ENCODE data around the gene KREMEN1. TPM values are rescaled to one million over a fixed set of nuclear protein-coding genes. Genes with fewer than 3 reads are reported as not detected.

The KREMEN1 gene
- total and polyA plus RNA-seq, 9 of the 15 experiments (the other 6 are each of a cell fraction or from before 2014, with no cell fraction given): 0.69 to 11.5 (median 4.3) TPM

DNA sequence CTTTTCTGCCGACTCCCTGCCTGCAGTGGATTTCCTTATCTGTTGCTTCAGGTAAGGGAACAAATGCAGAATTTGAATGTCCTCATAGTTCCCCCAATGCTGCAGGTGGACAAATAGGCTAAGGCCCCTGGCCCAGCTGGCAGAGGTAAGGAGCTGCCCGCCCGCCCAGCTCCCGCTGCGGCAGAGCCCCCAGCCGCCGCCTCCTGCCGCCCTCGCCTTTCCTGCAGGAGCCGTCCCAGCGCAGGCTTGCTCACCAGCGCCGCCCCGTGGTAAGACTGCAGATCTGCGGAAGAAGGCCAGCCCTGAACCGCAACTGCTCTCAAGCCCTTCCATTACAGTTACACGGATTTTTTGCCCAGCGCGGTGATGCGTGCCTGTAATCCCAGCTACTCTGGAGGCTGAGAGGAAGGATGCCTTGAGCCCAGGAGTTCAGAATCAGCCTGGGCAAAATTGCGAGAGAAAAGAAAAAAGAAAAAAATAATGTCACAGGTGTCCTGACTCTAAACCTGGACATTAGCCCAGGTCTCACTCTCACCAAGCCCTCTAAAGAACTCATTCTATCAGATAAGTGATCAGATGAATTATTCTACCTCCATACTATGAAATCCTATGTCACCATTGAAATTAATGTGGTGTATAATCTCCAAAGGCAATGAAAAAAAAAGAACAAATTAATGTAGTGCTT, 81.7 kb downstream of the KREMEN1 start (continued):
- TF ChIP-seq, protein P1, sequence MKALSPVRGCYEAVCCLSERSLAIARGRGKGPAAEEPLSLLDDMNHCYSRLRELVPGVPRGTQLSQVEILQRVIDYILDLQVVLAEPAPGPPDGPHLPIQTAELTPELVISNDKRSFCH (CRISPR knock-in tag; IDR thresholded peaks at IDR 0.05): no peak
- TF ChIP-seq, protein P1 (tag; IDR thresholded peaks at IDR 0.05): peak; percentile 32; the same call in 1 of the 2 replicates
- peak; percentile 36 for TF ChIP-seq EGR1 (conservative IDR thresholded peaks at IDR 0.05)
- no peak for TF ChIP-seq SRSF3 (IDR thresholded peaks at IDR 0.05; ENCODE audit: insufficient read depth, low read length)
- 0 out of 2 replicates have a peak, but pooled peaks have one; percentile 27 for TF ChIP-seq XRCC5 (IDR thresholded peaks at IDR 0.05; ENCODE audit: low read depth, low read length)
- 0 out of 2 replicates have a peak, but pooled peaks have one; percentile 35 for TF ChIP-seq ZFX (CRISPR knock-in tag; IDR thresholded peaks at IDR 0.05)
- TF ChIP-seq PTTG1 (tag; IDR thresholded peaks at IDR 0.05; ENCODE audit: low read depth): no peak
- TF ChIP-seq LCOR (CRISPR knock-in tag; IDR thresholded peaks at IDR 0.05): no peak
- peak; percentile 71 to 81 for TF ChIP-seq RAD21 (CRISPR knock-in tag; conservative IDR thresholded peaks at IDR 0.05 in 1 of 2, IDR thresholded peaks at IDR 0.05 in 1 of 2)
- no peak for TF ChIP-seq POLR2B (IDR thresholded peaks at IDR 0.05; ENCODE audit: low read depth, partially characterized antibody)
- no peak for TF ChIP-seq ZNF239 (CRISPR knock-in tag; IDR thresholded peaks at IDR 0.05)
- TF ChIP-seq, protein P2, sequence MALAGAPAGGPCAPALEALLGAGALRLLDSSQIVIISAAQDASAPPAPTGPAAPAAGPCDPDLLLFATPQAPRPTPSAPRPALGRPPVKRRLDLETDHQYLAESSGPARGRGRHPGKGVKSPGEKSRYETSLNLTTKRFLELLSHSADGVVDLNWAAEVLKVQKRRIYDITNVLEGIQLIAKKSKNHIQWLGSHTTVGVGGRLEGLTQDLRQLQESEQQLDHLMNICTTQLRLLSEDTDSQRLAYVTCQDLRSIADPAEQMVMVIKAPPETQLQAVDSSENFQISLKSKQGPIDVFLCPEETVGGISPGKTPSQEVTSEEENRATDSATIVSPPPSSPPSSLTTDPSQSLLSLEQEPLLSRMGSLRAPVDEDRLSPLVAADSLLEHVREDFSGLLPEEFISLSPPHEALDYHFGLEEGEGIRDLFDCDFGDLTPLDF (CRISPR knock-in tag; IDR thresholded peaks at IDR 0.05): no peak
- TF ChIP-seq ZFP30 (CRISPR knock-in tag; IDR thresholded peaks at IDR 0.05; ENCODE audit: borderline replicate concordance): no peak
- TF ChIP-seq ZNF140 (CRISPR knock-in tag; IDR thresholded peaks at IDR 0.05): no peak
- TF ChIP-seq, protein P3, sequence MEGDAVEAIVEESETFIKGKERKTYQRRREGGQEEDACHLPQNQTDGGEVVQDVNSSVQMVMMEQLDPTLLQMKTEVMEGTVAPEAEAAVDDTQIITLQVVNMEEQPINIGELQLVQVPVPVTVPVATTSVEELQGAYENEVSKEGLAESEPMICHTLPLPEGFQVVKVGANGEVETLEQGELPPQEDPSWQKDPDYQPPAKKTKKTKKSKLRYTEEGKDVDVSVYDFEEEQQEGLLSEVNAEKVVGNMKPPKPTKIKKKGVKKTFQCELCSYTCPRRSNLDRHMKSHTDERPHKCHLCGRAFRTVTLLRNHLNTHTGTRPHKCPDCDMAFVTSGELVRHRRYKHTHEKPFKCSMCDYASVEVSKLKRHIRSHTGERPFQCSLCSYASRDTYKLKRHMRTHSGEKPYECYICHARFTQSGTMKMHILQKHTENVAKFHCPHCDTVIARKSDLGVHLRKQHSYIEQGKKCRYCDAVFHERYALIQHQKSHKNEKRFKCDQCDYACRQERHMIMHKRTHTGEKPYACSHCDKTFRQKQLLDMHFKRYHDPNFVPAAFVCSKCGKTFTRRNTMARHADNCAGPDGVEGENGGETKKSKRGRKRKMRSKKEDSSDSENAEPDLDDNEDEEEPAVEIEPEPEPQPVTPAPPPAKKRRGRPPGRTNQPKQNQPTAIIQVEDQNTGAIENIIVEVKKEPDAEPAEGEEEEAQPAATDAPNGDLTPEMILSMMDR (IDR thresholded peaks at IDR 0.05 in 2 of 3, conservative IDR thresholded peaks at IDR 0.05 in 1 of 3; ENCODE audit: insufficient read depth in 2 of 3, low read depth in 1 of 3, low read length in 3 of 3): peak; percentile 87 to 93 (median 88)
- peak; percentile 76; the same call in 1 of the 2 replicates for TF ChIP-seq ZBTB7A (IDR thresholded peaks at IDR 0.05; ENCODE audit: borderline replicate concordance, control insufficient read depth, low read depth, low read length)
- no peak for TF ChIP-seq ZBTB8A (IDR thresholded peaks at IDR 0.05; ENCODE audit: partially characterized antibody)
- no peak for TF ChIP-seq DNMT1 (IDR thresholded peaks at IDR 0.05)
- TF ChIP-seq NRF1 (conservative IDR thresholded peaks at IDR 0.05 in 1 of 2, IDR thresholded peaks at IDR 0.05 in 1 of 2): peak; percentile 39 to 40; a peak in 1 of 4 replicates
- peak; percentile 77 for TF ChIP-seq SMC3 (conservative IDR thresholded peaks at IDR 0.05; ENCODE audit: insufficient read depth, low read depth, low read length)
- TF ChIP-seq RHOXF2B (CRISPR knock-in tag; conservative IDR thresholded peaks at IDR 0.05): no peak
- peak; percentile 33; the same call in 1 of the 2 replicates for TF ChIP-seq CTBP1 (IDR thresholded peaks at IDR 0.05; ENCODE audit: borderline replicate concordance)
- TF ChIP-seq MXI1 (IDR thresholded peaks at IDR 0.05; ENCODE audit: low read depth, low read length): no peak
- TF ChIP-seq SMARCB1 (IDR thresholded peaks at IDR 0.05; ENCODE audit: insufficient read length, low read depth): no peak
- TF ChIP-seq ZNF561 (CRISPR knock-in tag; conservative IDR thresholded peaks at IDR 0.05): no peak
- no peak for TF ChIP-seq BHLHE40 (IDR thresholded peaks at IDR 0.05; ENCODE audit: low read length)
- TF ChIP-seq ZNF75A (CRISPR knock-in tag; IDR thresholded peaks at IDR 0.05): no peak
